ENCODE results near the gene CDKL4. TPM values are rescaled to one million over a fixed set of nuclear protein-coding genes. Genes with fewer than 3 reads are reported as not detected.
A peak's percentile ranks its signal among the peaks of the same experiment; 100 is the strongest.
"Not testable (repeated sequence)": the region's sequence is repeated elsewhere in the genome, so short reads cannot be mapped to it uniquely, and the experiment has no call there.

Gene CDKL4
- total and polyA plus RNA-seq, 2 donors (not counting 1 experiment from before 2014, with no cell fraction given) = 0.18 to 3.0 TPM

- TF ChIP-seq CTCF (conservative IDR thresholded peaks at IDR 0.05 in 1 of 2, IDR thresholded peaks at IDR 0.05 in 1 of 2; ENCODE audit: low read depth in 1 of 2, low read length in 2 of 2) = no peak
- no peak overlapping the region for H3K4me3 ChIP-seq (replicated peaks in 1 of 4; ENCODE audit: control extremely low read depth in 1 of 4, insufficient read depth in 1 of 4, low read depth in 3 of 4, low read length in 4 of 4)
- H3K27ac ChIP-seq (ENCODE audit: insufficient read depth, low read length) = no peak overlapping the region
- H3K9ac ChIP-seq (ENCODE audit: insufficient read depth, low read length) = no peak overlapping the region
- no peaks in the 10 kb centered on the region for H3K27me3 ChIP-seq (ENCODE audit: control insufficient read depth, insufficient read depth, low read length)
- H3K79me2 ChIP-seq (ENCODE audit: control insufficient read depth, insufficient read depth, low read length) = no peaks in the 10 kb centered on the region
- no peak overlapping the region for H3K4me2 ChIP-seq (ENCODE audit: extremely low read depth, insufficient read depth, low read length)
- no peaks in the 10 kb centered on the region for H3K36me3 ChIP-seq (ENCODE audit: control insufficient read depth, insufficient read depth, low read length)
- no peak overlapping the region for H2AFZ ChIP-seq (ENCODE audit: low read length)
- H3K9me3 ChIP-seq (ENCODE audit: control insufficient read depth, insufficient read depth, low read depth, low read length) = no peaks in the 10 kb centered on the region
- no peaks in the 10 kb centered on the region for H3K4me1 ChIP-seq (ENCODE audit: control insufficient read depth, extremely low read depth, insufficient read depth, low read length)
- no peaks in the 10 kb centered on the region for H4K20me1 ChIP-seq (ENCODE audit: control insufficient read depth, extremely low read depth, insufficient read depth, low read length)
- peak in 1 of 2 donors; percentile 90 for DNase-seq (ENCODE audit: low read depth in 2 of 2)
Observed at GRCh38 chr2:39156107-39156506, 87.7 kb downstream of the CDKL4 start.

GRCh38 chr2:39155573-39155972, 88.2 kb downstream of the CDKL4 start:
- H4K20me1 ChIP-seq (ENCODE audit: control insufficient read depth, extremely low read depth, insufficient read depth, low read length); H2AFZ ChIP-seq (ENCODE audit: low read length); H3K4me3 ChIP-seq (replicated peaks in 1 of 4; ENCODE audit: control extremely low read depth in 1 of 4, insufficient read depth in 1 of 4, low read depth in 3 of 4, low read length in 4 of 4); H3K79me2 ChIP-seq (ENCODE audit: control insufficient read depth, insufficient read depth, low read length); DNase-seq (ENCODE audit: low read depth in 2 of 2); H3K4me2 ChIP-seq (ENCODE audit: extremely low read depth, insufficient read depth, low read length); H3K36me3 ChIP-seq (ENCODE audit: control insufficient read depth, insufficient read depth, low read length); H3K27ac ChIP-seq (ENCODE audit: insufficient read depth, low read length); H3K27me3 ChIP-seq (ENCODE audit: control insufficient read depth, insufficient read depth, low read length); H3K4me1 ChIP-seq (ENCODE audit: control insufficient read depth, extremely low read depth, insufficient read depth, low read length); H3K9ac ChIP-seq (ENCODE audit: insufficient read depth, low read length); H3K9me3 ChIP-seq (ENCODE audit: control insufficient read depth, insufficient read depth, low read depth, low read length): not testable (repeated sequence)

GRCh38 chr2:39154944-39155343, 88.8 kb downstream of the CDKL4 start:
- Histone ChIP-seq H4K20me1 (ENCODE audit: control insufficient read depth, extremely low read depth, insufficient read depth, low read length) (no peaks in the 10 kb centered on the region), H3K9me3 (ENCODE audit: control insufficient read depth, insufficient read depth, low read depth, low read length) (no peaks in the 10 kb centered on the region), H3K4me3 (replicated peaks in 1 of 4; ENCODE audit: control extremely low read depth in 1 of 4, insufficient read depth in 1 of 4, low read depth in 3 of 4, low read length in 4 of 4) (no peak overlapping the region), H3K4me1 (ENCODE audit: control insufficient read depth, extremely low read depth, insufficient read depth, low read length) (no peaks in the 10 kb centered on the region), H3K36me3 (ENCODE audit: control insufficient read depth, insufficient read depth, low read length) (no peaks in the 10 kb centered on the region), H3K79me2 (ENCODE audit: control insufficient read depth, insufficient read depth, low read length) (no peaks in the 10 kb centered on the region), H2AFZ (ENCODE audit: low read length) (no peak overlapping the region), H3K27ac (ENCODE audit: insufficient read depth, low read length) (no peak overlapping the region), H3K9ac (ENCODE audit: insufficient read depth, low read length) (no peak overlapping the region), H3K27me3 (ENCODE audit: control insufficient read depth, insufficient read depth, low read length) (no peaks in the 10 kb centered on the region), H3K4me2 (ENCODE audit: extremely low read depth, insufficient read depth, low read length) (no peak overlapping the region)
- no peak for DNase-seq (ENCODE audit: low read depth in 2 of 2)
- TF ChIP-seq CTCF (conservative IDR thresholded peaks at IDR 0.05 in 1 of 2, IDR thresholded peaks at IDR 0.05 in 1 of 2; ENCODE audit: low read depth in 1 of 2, low read length in 2 of 2) (no peak), EZH2 (IDR thresholded peaks at IDR 0.05; ENCODE audit: low read length, missing control alignments) (no peak)
